CD14-positive monocyte (primary cell): ENCODE data around the gene CACNB1. TPM values are rescaled to one million over a fixed set of nuclear protein-coding genes. Genes with fewer than 3 reads are reported as not detected.

Experiments
- DNase-seq, 3 donors: peaks; one replicate each; pipeline ENCODE4 v3.0.0-alpha.2; 2011 to 2022
- H2AFZ ChIP-seq: 2 replicates; pipeline ENCODE4 v1.6.0; 2012; ENCODE audit warnings: mild to moderate bottlenecking, low read depth, low read length, inconsistent platforms; ENCODE audit not compliant: insufficient read depth, poor library complexity, severe bottlenecking
- H3K27ac ChIP-seq, 2 donors: 1 replicate in 1 of 2; 2 replicates in 1 of 2; pipeline ENCODE4 v1.5.1; 2012 to 2013; ENCODE audit warnings: low read length in 2 of 2, control low read depth in 1 of 2, inconsistent platforms in 1 of 2, low read depth in 1 of 2, mild to moderate bottlenecking in 1 of 2
- H3K27me3 ChIP-seq, 2 donors: one replicate each; pipeline versions ENCODE4 v1.6.0 to v1.6.1; 2011 to 2013; ENCODE audit warnings: low read length in 2 of 2; ENCODE audit not compliant: control insufficient read depth in 2 of 2, insufficient read depth in 2 of 2
- H3K36me3 ChIP-seq, 2 donors: replicated peaks in 1 of 2; 1 replicate in 1 of 2; 2 replicates in 1 of 2; pipeline versions ENCODE4 v1.5.1 to v1.6.1; 2012 to 2013; ENCODE audit warnings: low read length in 2 of 2, control low read depth in 1 of 2, inconsistent platforms in 1 of 2, mild to moderate bottlenecking in 1 of 2; ENCODE audit not compliant: insufficient read depth in 2 of 2, control insufficient read depth in 1 of 2
- H3K4me1 ChIP-seq, 2 donors: 1 replicate in 1 of 2; 2 replicates in 1 of 2; pipeline versions ENCODE4 v1.5.1 to v1.6.1; 2012 to 2013; ENCODE audit warnings: low read length in 2 of 2, control low read depth in 1 of 2, inconsistent platforms in 1 of 2, mild to moderate bottlenecking in 1 of 2, moderate library complexity in 1 of 2; ENCODE audit not compliant: insufficient read depth in 2 of 2, control insufficient read depth in 1 of 2
- H3K4me2 ChIP-seq: replicated peaks from 2 replicates; pipeline ENCODE3; 2012; ENCODE audit warnings: low read length, moderate library complexity, mild to moderate bottlenecking; ENCODE audit not compliant: poor library complexity, severe bottlenecking; ENCODE audit errors: extremely low read depth
- H3K4me3 ChIP-seq, 3 experiments: fragments of 200-600 bp in 1 of 3; sonication (generic) in 1 of 3; replicated peaks in 1 of 3; 1 replicate in 2 of 3; 2 replicates in 1 of 3; pipeline ENCODE4 v1.5.1; 2011 to 2013; ENCODE audit warnings: low read length in 3 of 3, mild to moderate bottlenecking in 3 of 3, control low read depth in 2 of 3, low read depth in 2 of 3, inconsistent platforms in 1 of 3, moderate library complexity in 1 of 3
- H3K79me2 ChIP-seq: 2 replicates; pipeline ENCODE4 v1.6.0; 2012; ENCODE audit warnings: mild to moderate bottlenecking, control low read depth, inconsistent platforms, low read length, moderate library complexity; ENCODE audit not compliant: insufficient read depth
- H3K9ac ChIP-seq: 2 replicates; pipeline ENCODE4 v1.6.0; 2017; ENCODE audit warnings: low read length, mild to moderate bottlenecking; ENCODE audit not compliant: insufficient read depth, poor library complexity, severe bottlenecking
- H3K9me3 ChIP-seq, 2 donors: replicated peaks in 1 of 2; 1 replicate in 1 of 2; 2 replicates in 1 of 2; pipeline versions ENCODE4 v1.5.1 to v1.6.1; 2012 to 2013; ENCODE audit warnings: low read length in 2 of 2, control low read depth in 1 of 2; ENCODE audit not compliant: control insufficient read depth in 1 of 2, insufficient read depth in 1 of 2
- H4K20me1 ChIP-seq: 2 replicates; pipeline ENCODE4 v1.6.0; 2012; ENCODE audit warnings: mild to moderate bottlenecking, low read length, control low read depth, moderate library complexity; ENCODE audit not compliant: insufficient read depth
- H3K27ac Mint-ChIP-seq, 7 donors: one replicate each; pipeline ENCODE4 v1.8.0; 2020; ENCODE audit warnings: mild to moderate bottlenecking in 7 of 7, mixed read lengths in 7 of 7, moderate library complexity in 6 of 7, inconsistent platforms in 2 of 7
- H3K27me3 Mint-ChIP-seq, 3 donors: one replicate each; pipeline ENCODE4 v1.8.0; 2021 to 2022; ENCODE audit warnings: low read depth in 3 of 3, mild to moderate bottlenecking in 3 of 3, mixed read lengths in 3 of 3, moderate library complexity in 3 of 3, inconsistent platforms in 1 of 3
- H3K36me3 Mint-ChIP-seq, 2 donors: one replicate each; pipeline ENCODE4 v1.8.0; 2020; ENCODE audit warnings: mixed read lengths in 2 of 2, inconsistent platforms in 1 of 2, mild to moderate bottlenecking in 1 of 2
- H3K4me1 Mint-ChIP-seq: one replicate; pipeline ENCODE4 v1.8.0; 2020; ENCODE audit warnings: mild to moderate bottlenecking, mixed read lengths
- H3K4me3 Mint-ChIP-seq, 2 donors: one replicate each; pipeline ENCODE4 v1.8.0; 2020; ENCODE audit warnings: mild to moderate bottlenecking in 2 of 2, mixed read lengths in 2 of 2, moderate library complexity in 1 of 2
- H3K9me3 Mint-ChIP-seq, 7 donors: one replicate each; pipeline ENCODE4 v1.8.0; 2020 to 2022; ENCODE audit warnings: mixed read lengths in 7 of 7, mild to moderate bottlenecking in 6 of 7, moderate library complexity in 6 of 7, inconsistent platforms in 2 of 7
- WGBS: methylation state at CpG from one replicate; pipeline ENCODE4 v1.1.5; 2013; ENCODE audit warnings: missing lambda C conversion rate; ENCODE audit not compliant: insufficient coverage; 5-methylcytosine and 5-hydroxymethylcytosine counted together
- intact Hi-C, 2 donors: fragments of 100-400 bp; cut with micrococcal nuclease; formaldehyde crosslinking; loops; one replicate each; pipeline versions ENCODE4 v1.15.0 to v1.15.1; 2023
- polyA plus RNA-seq, 3 donors: library from polyadenylated mRNA; depleted of rRNA in 1 of 3; unstranded in 2 of 3; stranded (reverse) in 1 of 3; fragments of 300-500 nt in 2 of 3; fragments of >200 nt in 1 of 3; fragmentation: Illumina TruSeq in 2 of 3; gene quantifications; 1 replicate in 2 of 3; 2 replicates in 1 of 3; pipeline ENCODE4 v1.2.3, GENCODE V29; 2012 to 2021
- TF ChIP-seq, protein P1 (sequence below): fragments of 200-600 bp; IDR thresholded peaks from one replicate; pipeline ENCODE4 v1.8.0; 2022; ENCODE audit warnings: antibody characterized with exemption, mild to moderate bottlenecking

Gene CACNB1
- polyA plus RNA-seq, 3 donors: 0.13 to 22.1 (median 0.31) TPM

DNA sequence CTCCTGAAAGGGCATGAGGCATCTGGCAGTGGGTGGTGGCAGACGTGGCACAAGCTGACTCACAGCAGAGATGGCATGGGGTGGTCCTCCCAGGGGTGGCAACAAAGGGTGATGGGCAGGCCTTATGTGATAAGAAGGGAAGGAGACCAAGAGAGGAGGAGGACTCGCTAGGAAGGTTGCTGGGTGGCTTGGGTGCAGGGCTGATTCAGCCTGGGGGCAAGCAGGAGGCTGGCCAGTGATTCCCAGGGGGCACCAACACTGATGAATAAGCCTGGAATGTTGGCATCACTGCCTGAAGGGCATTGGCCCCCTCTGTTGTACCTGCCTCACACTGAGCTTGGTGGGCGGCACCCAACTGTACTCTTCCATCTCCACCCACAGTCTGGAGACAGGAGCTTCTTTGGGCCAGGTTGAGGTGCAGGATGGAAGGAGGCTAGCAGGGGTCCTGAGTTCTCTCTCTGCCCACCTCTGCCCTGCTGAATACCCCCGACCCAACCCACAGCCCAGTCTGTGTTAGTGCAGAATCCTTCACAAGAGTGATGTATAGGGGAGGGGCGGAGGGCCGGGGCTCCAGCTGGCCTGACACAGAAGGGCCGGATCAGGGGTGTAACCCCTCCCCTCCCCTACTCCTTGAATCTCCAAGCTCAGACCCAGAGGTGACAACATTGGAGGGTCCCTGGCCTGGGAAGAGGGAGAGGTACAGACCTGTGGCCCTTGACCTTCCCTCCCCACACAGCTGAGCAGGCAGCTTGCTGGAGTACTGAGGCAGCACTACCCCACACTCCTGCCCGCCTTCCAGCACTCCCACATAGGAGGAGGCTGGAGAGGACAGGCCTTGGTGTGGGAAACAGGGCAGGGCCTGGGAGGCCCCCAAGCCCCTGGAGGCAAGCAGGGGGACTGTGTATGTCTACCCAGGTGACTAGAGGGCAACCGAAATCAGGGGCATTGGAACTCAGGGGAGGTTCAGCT, 25.7 kb upstream of the CACNB1 start:
- WGBS: 52% methylated on average over 2 of the region's 9 CpGs
- H3K4me2 ChIP-seq: no peak overlapping the region

DNA sequence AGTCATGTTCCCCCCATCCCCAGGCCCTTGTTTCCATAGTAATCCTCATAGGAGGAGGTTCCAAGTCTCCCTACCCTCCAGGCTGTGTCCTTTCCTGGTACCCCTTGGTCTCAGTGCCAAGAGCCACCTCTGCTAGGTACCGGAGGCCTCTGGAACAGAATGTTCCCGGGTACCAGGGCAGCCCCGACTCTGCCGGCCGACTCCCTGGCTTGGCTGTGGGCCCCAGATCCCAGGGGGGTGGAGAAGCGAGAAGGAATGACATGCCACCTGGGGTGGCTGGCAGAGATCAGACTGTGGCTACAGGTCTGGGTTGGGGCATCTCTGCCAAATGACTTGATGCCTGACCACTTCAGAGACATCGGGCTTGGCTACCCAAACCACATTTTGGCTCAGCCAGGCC, 24.7 kb upstream of the CACNB1 start:
- H3K79me2 ChIP-seq: no peaks in the 10 kb centered on the region
- no peak overlapping the region for H3K27ac ChIP-seq
- peaks cover 0 to 6% of the 10 kb centered on the region in 2 donors for H3K9me3 ChIP-seq
- Mint-ChIP-seq H3K4me3 (no peak overlapping the region), H3K36me3 (peaks cover 3% of the 10 kb centered on the region in 2 donors), H3K27ac (no peak overlapping the region), H3K27me3 (peaks cover 56 to 78% (median 64%) of the 10 kb centered on the region in 3 donors), H3K4me1 (peaks cover 10% of the 10 kb centered on the region), H3K9me3 (peaks cover 0 to 19% (median 5%) of the 10 kb centered on the region in 7 donors)
- H3K36me3 ChIP-seq: no peaks in the 10 kb centered on the region
- no peak overlapping the region for H2AFZ ChIP-seq
- H4K20me1 ChIP-seq: no peaks in the 10 kb centered on the region
- TF ChIP-seq, protein P1, sequence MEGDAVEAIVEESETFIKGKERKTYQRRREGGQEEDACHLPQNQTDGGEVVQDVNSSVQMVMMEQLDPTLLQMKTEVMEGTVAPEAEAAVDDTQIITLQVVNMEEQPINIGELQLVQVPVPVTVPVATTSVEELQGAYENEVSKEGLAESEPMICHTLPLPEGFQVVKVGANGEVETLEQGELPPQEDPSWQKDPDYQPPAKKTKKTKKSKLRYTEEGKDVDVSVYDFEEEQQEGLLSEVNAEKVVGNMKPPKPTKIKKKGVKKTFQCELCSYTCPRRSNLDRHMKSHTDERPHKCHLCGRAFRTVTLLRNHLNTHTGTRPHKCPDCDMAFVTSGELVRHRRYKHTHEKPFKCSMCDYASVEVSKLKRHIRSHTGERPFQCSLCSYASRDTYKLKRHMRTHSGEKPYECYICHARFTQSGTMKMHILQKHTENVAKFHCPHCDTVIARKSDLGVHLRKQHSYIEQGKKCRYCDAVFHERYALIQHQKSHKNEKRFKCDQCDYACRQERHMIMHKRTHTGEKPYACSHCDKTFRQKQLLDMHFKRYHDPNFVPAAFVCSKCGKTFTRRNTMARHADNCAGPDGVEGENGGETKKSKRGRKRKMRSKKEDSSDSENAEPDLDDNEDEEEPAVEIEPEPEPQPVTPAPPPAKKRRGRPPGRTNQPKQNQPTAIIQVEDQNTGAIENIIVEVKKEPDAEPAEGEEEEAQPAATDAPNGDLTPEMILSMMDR: no peak
- H3K9ac ChIP-seq: no peak overlapping the region
- peaks cover 20 to 71% of the 10 kb centered on the region in 2 donors for H3K27me3 ChIP-seq
- no peak for DNase-seq
- WGBS: 91% methylated on average over 6 of the region's 7 CpGs
- peaks cover 10 to 16% of the 10 kb centered on the region in 2 donors for H3K4me1 ChIP-seq
- no peak overlapping the region for H3K4me2 ChIP-seq
- intact Hi-C loops: no loop called here
- no peak overlapping the region for H3K4me3 ChIP-seq

More for the DNA sequence above, 25.7 kb upstream of the CACNB1 start:
- no peaks in the 10 kb centered on the region for H3K36me3 ChIP-seq
- peaks cover 21 to 72% of the 10 kb centered on the region in 2 donors for H3K27me3 ChIP-seq
- peaks cover 8% of the 10 kb centered on the region for H3K4me1 Mint-ChIP-seq
- H3K9me3 ChIP-seq: peaks cover 0 to 6% of the 10 kb centered on the region in 2 donors
- H3K79me2 ChIP-seq: no peaks in the 10 kb centered on the region
- H2AFZ ChIP-seq: no peak overlapping the region
- TF ChIP-seq, protein P1: no peak
- H3K27me3 Mint-ChIP-seq: peaks cover 58 to 81% (median 63%) of the 10 kb centered on the region in 3 donors
- peak overlapping the region in 1 of 2 donors; percentile 74 for H3K4me3 Mint-ChIP-seq
- intact Hi-C loops: no loop called here
- DNase-seq: no peak
- peaks cover 10 to 16% of the 10 kb centered on the region in 2 donors for H3K4me1 ChIP-seq
- H3K9me3 Mint-ChIP-seq: peaks cover 0 to 21% (median 7%) of the 10 kb centered on the region in 7 donors
- no peaks in the 10 kb centered on the region for H4K20me1 ChIP-seq
- H3K36me3 Mint-ChIP-seq: peaks cover 3% of the 10 kb centered on the region in 2 donors
- no peak overlapping the region for H3K27ac Mint-ChIP-seq
- no peak overlapping the region for H3K27ac ChIP-seq
- no peak overlapping the region for H3K9ac ChIP-seq
- H3K4me3 ChIP-seq: no peak overlapping the region
